Stimulated activated CD8-positive, alpha-beta memory T cell treated with anti-CD3 and anti-CD28 coated beads, Interleukin-15, amount 100 ng/mL, for 24 hours (primary cell): ENCODE data around the gene AOC3.

ENCODE experiments used
- DNase-seq: peaks from one replicate; pipeline ENCODE4 v3.0.0-alpha.2; 2020; ENCODE audit warnings: low read depth

The AOC3 gene

DNA sequence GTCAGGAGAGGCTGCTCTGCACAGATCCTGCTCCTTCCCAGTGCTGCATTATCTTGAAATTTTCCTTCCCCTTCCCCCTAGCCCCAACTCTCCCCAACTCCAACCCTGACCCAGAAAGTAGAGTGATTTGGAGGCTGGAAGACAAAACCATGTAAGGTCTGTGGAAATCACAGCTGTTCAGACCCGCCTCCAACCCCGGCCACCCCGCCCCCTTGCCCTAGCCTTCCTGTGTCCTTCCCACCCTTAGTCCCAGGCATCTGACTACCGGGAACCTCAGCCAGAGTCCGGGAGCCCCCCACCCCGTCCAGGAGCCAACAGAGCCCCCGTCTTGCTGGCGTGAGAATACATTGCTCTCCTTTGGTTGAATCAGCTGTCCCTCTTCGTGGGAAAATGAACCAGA is at the start of gene AOC3:
AOC3 (plus strand) TSS at position 246 of the 400 bp plus-strand sequence; CDS start at position 391, 145 bp downstream.
- DNase-seq = no peak

- no peak for DNase-seq
These were observed 47.7 kb upstream of the AOC3 start for GRCh38 chr17:42803074-42803883.

DNA sequence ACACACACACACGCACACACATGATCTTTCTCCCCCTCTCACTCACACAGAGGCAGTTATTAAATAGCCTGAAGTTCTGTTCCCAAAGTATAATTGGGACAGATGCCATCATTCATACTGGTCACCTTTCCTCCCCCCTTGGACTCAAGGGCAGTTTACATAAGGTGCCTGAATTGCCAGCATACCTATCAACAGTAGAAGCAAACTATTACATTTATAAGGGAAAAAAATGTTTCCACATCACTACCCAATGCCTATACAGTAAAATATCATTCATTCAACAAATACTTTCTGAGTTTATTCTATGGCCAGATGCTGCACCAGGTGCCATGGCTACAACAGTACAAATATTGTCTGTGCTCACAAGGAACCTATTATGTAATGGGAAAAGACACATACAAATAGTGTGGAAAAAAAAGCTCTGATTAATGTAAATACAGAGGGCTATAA is 46.1 kb upstream of the AOC3 start:
- DNase-seq = no peak

DNA sequence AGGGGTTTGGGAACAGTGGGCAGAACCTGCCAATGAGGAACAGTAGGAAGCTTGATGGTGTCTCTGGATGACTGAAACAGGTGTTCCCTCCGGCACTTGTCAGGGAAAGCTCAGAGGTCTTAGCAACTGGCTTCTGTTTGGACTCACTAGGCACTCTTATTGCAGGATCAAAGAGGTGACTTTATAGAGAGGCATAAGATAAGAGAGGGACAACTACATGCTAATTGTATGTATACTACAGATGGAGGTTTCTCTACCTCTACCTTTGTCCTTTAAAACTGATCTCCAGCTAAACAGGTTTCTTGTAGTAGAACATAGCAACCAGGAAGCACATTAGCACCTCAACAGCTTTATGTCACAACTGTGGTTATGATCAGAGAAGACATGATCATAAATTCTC is 44.8 kb upstream of the AOC3 start:
- DNase-seq = no peak

DNA sequence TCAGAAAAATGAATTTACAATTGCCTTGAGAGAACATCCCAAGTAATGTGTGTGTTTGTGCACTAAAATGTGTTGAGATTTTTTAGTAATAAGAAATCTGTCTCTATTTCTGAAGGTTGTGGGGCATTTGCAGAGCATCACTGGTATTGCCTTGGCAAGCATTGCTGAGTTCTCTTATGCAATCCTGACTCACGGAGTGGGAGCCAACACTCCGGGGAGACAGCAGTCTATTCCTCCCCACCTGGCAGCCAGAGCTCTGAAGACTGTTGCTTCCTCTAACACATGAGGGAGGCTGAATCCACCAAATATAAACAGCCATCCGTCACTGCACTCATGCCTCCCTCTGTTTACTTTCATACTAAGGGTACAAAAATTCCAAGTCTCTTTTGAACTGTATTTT is 41.7 kb upstream of the AOC3 start:
- no peak for DNase-seq

- no peak for DNase-seq
These were observed 36.2 kb upstream of the AOC3 start for GRCh38 chr17:42814633-42815399.

- DNase-seq = no peak
These were observed 33.1 kb upstream of the AOC3 start for GRCh38 chr17:42817866-42818265.

DNA sequence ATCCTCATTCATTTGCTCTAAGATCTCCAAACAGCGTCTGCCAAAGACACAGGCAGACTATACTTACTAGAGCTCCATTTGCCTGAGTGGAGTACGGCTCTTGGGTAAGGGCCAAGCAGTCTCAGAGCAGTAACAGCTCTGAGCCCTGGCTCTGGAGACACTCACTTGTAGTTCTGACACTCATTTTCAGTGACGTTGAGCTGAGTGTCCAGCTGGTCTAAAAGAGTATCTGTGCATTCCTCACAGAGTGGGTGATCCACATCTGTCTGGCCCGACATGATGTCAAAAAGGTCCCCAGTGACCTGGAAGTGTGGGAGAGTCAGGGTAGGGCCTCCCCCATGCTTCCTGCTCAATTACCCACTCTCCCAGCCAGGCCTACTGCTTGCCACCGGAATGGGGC is 32.6 kb upstream of the AOC3 start:
- no peak for DNase-seq

- peak; percentile 29 for DNase-seq
These were observed 31.0 kb upstream of the AOC3 start for GRCh38 chr17:42819939-42820535.

- DNase-seq = no peak
These were observed 29.8 kb upstream of the AOC3 start for GRCh38 chr17:42821176-42821575.

DNA sequence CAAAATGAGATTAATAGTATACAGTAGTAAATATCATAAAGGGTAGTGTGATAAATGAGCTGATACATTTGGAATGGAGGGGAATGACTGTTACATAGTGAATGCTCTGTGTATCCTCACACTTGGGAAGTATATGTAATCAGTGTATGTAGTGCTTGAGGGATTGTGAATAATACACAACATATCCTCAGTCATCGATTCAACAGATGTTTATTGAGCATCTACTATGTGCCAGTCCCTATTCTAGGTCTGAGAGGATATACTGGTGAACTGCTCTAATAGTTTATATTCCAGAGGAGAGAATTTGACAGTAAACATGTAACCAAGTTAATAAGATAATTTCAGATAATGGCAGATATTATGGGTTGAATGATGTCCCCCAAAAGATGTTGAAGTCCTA is 23.5 kb upstream of the AOC3 start:
- DNase-seq = no peak

GRCh38 chr17:42830971-42831370 is 20.0 kb upstream of the AOC3 start:
- no peak for DNase-seq

GRCh38 chr17:42832213-42832933 is 18.6 kb upstream of the AOC3 start:
- no peak for DNase-seq

DNA sequence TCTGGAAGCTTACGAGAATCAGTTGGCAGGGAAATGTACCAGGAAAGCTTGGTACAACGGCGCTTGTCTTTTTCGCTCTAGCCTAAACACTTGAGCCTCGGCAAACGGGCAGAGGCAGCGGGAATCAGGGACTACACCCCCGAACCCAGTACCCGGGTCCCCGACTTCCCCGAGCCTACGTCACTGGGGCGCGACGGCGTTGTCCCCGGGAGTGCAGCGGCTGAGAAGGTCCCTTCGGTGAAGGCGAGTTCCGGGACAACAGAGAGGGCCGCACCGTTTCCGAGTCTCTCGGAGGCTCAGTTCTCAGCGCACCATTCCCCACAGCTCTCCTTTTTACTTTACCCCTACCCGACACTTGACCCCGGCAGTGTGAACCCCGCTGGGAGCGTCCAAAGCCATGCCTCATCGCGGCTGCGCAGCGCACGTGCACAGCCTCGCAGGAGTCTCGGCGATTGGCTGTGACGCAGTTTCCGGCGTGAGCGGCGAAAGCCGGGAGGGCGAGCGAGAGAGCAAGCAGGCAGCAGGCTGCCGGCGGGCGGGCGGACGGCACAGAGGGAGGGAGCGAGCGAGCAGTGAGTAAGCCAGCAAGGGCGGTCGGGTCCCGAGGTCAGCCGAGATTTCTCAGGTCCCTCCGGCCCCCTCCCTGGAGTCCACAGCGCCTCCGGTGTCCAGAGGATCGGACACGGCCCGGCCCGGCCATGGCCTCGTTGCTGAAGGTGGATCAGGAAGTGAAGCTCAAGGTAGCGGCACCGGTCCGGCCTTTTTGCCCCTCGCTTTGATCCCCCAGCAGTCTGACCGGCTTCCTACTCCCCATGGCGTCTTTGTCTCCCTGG is 17.8 kb upstream of the AOC3 start, which contains the start of gene PSME3:
PSME3 (plus strand) TSS at position 464 of the 833 bp plus-strand sequence; CDS start at position 699, 235 bp downstream.
- DNase-seq = peak; percentile 84

DNA sequence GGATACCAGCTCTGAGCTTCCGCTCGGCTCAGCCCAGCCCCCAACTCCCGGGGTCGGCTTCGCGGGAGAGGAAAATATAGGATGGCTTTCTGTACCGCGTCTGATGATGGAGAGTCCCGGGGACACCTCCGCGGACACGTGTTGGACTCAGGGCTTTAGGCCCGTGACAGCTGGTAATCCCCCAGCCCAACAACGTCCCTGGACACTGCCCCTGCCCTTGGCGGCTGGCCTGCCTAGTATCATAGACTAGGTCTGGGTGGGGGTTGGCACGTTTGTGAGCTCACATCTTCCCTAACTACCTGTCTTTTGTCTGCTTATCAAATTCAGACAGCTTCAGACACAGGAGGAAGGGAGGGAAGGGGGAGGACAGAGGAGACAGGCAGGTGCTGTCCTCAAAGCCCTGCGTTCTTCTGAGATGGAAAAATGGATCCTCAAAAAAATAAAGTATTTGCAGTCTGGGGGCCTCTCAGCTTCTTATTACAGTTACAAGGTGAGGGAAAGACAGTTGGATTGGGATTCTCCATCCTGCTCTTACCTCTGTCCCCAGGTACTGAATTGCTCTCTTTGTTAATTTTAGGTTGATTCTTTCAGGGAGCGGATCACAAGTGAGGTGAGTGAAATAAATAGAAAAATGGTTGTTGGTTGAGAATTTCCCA is 17.1 kb upstream of the AOC3 start:
- DNase-seq = no peak

DNA sequence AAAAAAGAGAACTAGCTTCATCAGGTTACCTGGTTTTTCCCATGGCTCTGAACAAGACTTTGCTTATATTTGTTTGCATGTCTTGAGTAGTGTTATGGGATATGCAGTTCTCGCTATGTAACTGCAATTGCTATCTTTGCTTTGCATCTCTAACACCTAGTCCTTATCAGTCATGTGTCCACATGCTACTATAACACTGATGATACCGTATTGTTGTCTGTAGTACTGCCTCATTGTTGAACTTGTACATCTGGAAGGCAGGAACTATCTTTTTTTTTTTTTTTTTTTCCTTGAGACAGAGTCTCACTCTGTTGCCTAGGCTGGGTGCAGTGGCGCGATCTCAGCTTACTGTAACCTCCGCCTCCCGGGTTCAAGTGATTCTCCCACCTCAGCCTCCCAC is 15.3 kb upstream of the AOC3 start:
- DNase-seq = no peak

DNA sequence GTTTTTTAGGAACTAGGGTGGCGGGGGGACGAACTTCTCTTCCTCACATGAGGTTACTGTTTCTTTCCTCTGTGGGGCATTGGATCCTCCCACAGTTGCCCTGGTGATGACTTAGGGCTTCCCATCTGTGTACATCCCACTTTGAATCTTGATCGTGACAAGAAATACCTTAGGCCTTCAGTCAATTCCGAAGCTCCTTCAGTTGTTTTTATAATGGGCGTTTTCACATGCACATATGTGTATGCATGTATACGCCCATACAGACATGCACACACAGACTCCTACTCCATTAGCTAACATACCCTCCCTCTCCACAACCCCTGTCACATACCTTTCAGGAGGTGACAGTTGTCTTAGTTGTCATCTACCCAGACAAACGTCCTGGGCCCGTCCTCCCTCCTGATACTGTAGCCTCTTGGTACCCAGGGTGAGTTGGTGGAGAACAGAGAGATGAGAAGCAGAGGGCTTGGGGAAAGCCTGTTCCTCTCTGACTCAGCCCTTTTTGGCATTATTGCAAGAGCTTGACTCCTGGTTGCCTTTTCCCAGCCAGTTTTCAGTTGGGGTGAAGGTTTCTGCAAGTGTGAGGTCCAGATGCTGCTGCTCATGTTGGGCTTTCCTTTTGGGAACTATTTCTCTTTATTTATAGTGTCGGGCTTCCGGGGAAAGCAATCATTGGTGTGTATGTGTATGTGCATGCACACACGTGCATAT is 8.9 kb upstream of the AOC3 start:
- DNase-seq = no peak

DNA sequence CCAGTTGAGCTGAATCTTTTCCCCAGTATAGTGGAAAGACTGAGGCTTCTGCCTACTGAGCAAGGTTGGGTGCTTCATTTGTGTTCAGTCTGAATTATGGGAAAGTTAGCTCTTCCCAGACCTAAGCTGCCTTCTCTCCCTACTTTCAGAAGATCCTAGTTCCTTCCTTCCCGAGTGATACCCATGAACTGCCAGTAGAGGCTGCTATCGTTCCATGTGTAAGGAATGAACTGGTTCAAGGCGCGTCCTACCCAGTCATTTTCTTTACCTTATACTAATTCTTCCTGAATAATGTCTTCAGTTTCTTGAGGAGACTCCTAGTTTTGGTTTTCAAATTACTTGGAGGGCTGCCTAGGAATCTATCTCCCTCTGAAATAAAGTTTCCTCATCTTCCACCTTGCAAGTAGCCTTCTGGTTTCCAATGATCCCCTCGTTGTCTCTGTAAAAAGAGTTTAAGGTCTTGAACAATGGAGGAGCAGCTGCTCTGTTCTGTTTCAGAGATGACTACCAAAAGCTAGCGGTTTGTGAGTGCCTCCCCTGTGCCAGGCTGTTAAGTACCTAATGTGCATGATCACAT is 7.6 kb upstream of the AOC3 start:
- DNase-seq = no peak

GRCh38 chr17:42844271-42844670 is 6.7 kb upstream of the AOC3 start, which contains the start of gene AOC2:
TSS of gene AOC2 (plus strand) at chr17:42844580. CDS start at chr17:42844627, 47 bp downstream.
- no peak for DNase-seq
